ENCODE results near the gene CHN1. TPM values are rescaled to one million over a fixed set of nuclear protein-coding genes. Genes with fewer than 3 reads are reported as not detected.

The CHN1 gene
- polyA plus RNA-seq, 2 donors, result 1.1 to 3.2 TPM

- no peaks in the 10 kb centered on the region for H3K9me3 ChIP-seq (ENCODE audit: control insufficient read depth in 2 of 2, insufficient read depth in 1 of 2, low read depth in 1 of 2, low read length in 1 of 2)
Observed at GRCh38 chr2:174918886-174919526, 86.2 kb downstream of the CHN1 start.

GRCh38 chr2:174916270-174916930 lies 88.8 kb downstream of the CHN1 start:
- no peaks in the 10 kb centered on the region for H3K27me3 ChIP-seq (ENCODE audit: control insufficient read depth in 1 of 2, insufficient read depth in 2 of 2, low read length in 2 of 2)
- H3K27ac ChIP-seq (ENCODE audit: low read depth in 2 of 2, low read length in 1 of 2), result no peak overlapping the region
- H3K4me3 ChIP-seq (ENCODE audit: low read depth in 1 of 2, low read length in 2 of 2), result no peak overlapping the region
- no peaks in the 10 kb centered on the region for H3K36me3 ChIP-seq (ENCODE audit: control insufficient read depth in 2 of 2, insufficient read depth in 2 of 2, low read length in 1 of 2)
- H3K4me1 ChIP-seq (ENCODE audit: control insufficient read depth in 2 of 2, insufficient read depth in 2 of 2, low read length in 1 of 2), result no peaks in the 10 kb centered on the region
- no peaks in the 10 kb centered on the region for H3K9me3 ChIP-seq (ENCODE audit: control insufficient read depth in 2 of 2, insufficient read depth in 1 of 2, low read depth in 1 of 2, low read length in 1 of 2)
- WGBS, 2 donors, result 88 to 90% methylated on average over 4 of the region's 4 CpGs

More at GRCh38 chr2:174918886-174919526, 86.2 kb downstream of the CHN1 start:
- 75 to 87% methylated on average over 1 of the region's 1 CpG for WGBS, 2 donors
- Histone ChIP-seq H3K36me3 (ENCODE audit: control insufficient read depth in 2 of 2, insufficient read depth in 2 of 2, low read length in 1 of 2) (no peaks in the 10 kb centered on the region), H3K4me1 (ENCODE audit: control insufficient read depth in 2 of 2, insufficient read depth in 2 of 2, low read length in 1 of 2) (no peaks in the 10 kb centered on the region), H3K4me3 (ENCODE audit: low read depth in 1 of 2, low read length in 2 of 2) (no peak overlapping the region), H3K27me3 (ENCODE audit: control insufficient read depth in 1 of 2, insufficient read depth in 2 of 2, low read length in 2 of 2) (no peaks in the 10 kb centered on the region), H3K27ac (ENCODE audit: low read depth in 2 of 2, low read length in 1 of 2) (no peak overlapping the region)

- Histone ChIP-seq H3K27ac (ENCODE audit: low read depth in 2 of 2, low read length in 1 of 2) (no peak overlapping the region), H3K27me3 (ENCODE audit: control insufficient read depth in 1 of 2, insufficient read depth in 2 of 2, low read length in 2 of 2) (no peaks in the 10 kb centered on the region), H3K9me3 (ENCODE audit: control insufficient read depth in 2 of 2, insufficient read depth in 1 of 2, low read depth in 1 of 2, low read length in 1 of 2) (no peaks in the 10 kb centered on the region), H3K4me1 (ENCODE audit: control insufficient read depth in 2 of 2, insufficient read depth in 2 of 2, low read length in 1 of 2) (no peaks in the 10 kb centered on the region), H3K4me3 (ENCODE audit: low read depth in 1 of 2, low read length in 2 of 2) (no peak overlapping the region), H3K36me3 (ENCODE audit: control insufficient read depth in 2 of 2, insufficient read depth in 2 of 2, low read length in 1 of 2) (no peaks in the 10 kb centered on the region)
- 86 to 93% methylated on average over 7 of the region's 7 CpGs for WGBS, 2 donors
Observed at GRCh38 chr2:174914853-174915760, 90.1 kb downstream of the CHN1 start.

GRCh38 chr2:174908284-174908683 lies 96.9 kb downstream of the CHN1 start:
- Histone ChIP-seq H3K4me3 (ENCODE audit: low read depth in 1 of 2, low read length in 2 of 2) (no peak overlapping the region), H3K27ac (ENCODE audit: low read depth in 2 of 2, low read length in 1 of 2) (no peak overlapping the region), H3K9me3 (ENCODE audit: control insufficient read depth in 2 of 2, insufficient read depth in 1 of 2, low read depth in 1 of 2, low read length in 1 of 2) (no peaks in the 10 kb centered on the region), H3K4me1 (ENCODE audit: control insufficient read depth in 2 of 2, insufficient read depth in 2 of 2, low read length in 1 of 2) (no peaks in the 10 kb centered on the region), H3K36me3 (ENCODE audit: control insufficient read depth in 2 of 2, insufficient read depth in 2 of 2, low read length in 1 of 2) (no peaks in the 10 kb centered on the region), H3K27me3 (ENCODE audit: control insufficient read depth in 1 of 2, insufficient read depth in 2 of 2, low read length in 2 of 2) (no peaks in the 10 kb centered on the region)
- WGBS, 2 donors, result 89 to 91% methylated on average over 3 of the region's 3 CpGs

GRCh38 chr2:174903264-174903556 lies 102.0 kb downstream of the CHN1 start:
- H3K36me3 ChIP-seq (ENCODE audit: control insufficient read depth in 2 of 2, insufficient read depth in 2 of 2, low read length in 1 of 2), result no peaks in the 10 kb centered on the region
- H3K27ac ChIP-seq (ENCODE audit: low read depth in 2 of 2, low read length in 1 of 2), result no peak overlapping the region
- no peaks in the 10 kb centered on the region for H3K27me3 ChIP-seq (ENCODE audit: control insufficient read depth in 1 of 2, insufficient read depth in 2 of 2, low read length in 2 of 2)
- H3K4me3 ChIP-seq (ENCODE audit: low read depth in 1 of 2, low read length in 2 of 2), result no peak overlapping the region
- no peaks in the 10 kb centered on the region for H3K9me3 ChIP-seq (ENCODE audit: control insufficient read depth in 2 of 2, insufficient read depth in 1 of 2, low read depth in 1 of 2, low read length in 1 of 2)
- 63 to 68% methylated on average over 1 of the region's 1 CpG for WGBS, 2 donors
- H3K4me1 ChIP-seq (ENCODE audit: control insufficient read depth in 2 of 2, insufficient read depth in 2 of 2, low read length in 1 of 2), result no peaks in the 10 kb centered on the region

GRCh38 chr2:174902506-174903263 lies 102.5 kb downstream of the CHN1 start:
- H3K9me3 ChIP-seq (ENCODE audit: control insufficient read depth in 2 of 2, insufficient read depth in 1 of 2, low read depth in 1 of 2, low read length in 1 of 2), result no peaks in the 10 kb centered on the region
- H3K27me3 ChIP-seq (ENCODE audit: control insufficient read depth in 1 of 2, insufficient read depth in 2 of 2, low read length in 2 of 2), result no peaks in the 10 kb centered on the region
- H3K4me1 ChIP-seq (ENCODE audit: control insufficient read depth in 2 of 2, insufficient read depth in 2 of 2, low read length in 1 of 2), result no peaks in the 10 kb centered on the region
- 53% methylated on average over 3 of the region's 3 CpGs for WGBS, 2 donors
- no peak overlapping the region for H3K27ac ChIP-seq (ENCODE audit: low read depth in 2 of 2, low read length in 1 of 2)
- no peak overlapping the region for H3K4me3 ChIP-seq (ENCODE audit: low read depth in 1 of 2, low read length in 2 of 2)
- no peaks in the 10 kb centered on the region for H3K36me3 ChIP-seq (ENCODE audit: control insufficient read depth in 2 of 2, insufficient read depth in 2 of 2, low read length in 1 of 2)

GRCh38 chr2:174901075-174901474 lies 104.1 kb downstream of the CHN1 start:
- WGBS, 2 donors, result 59 to 64% methylated on average over 4 of the region's 4 CpGs
- H3K27ac ChIP-seq (ENCODE audit: low read depth in 2 of 2, low read length in 1 of 2), result no peak overlapping the region
- H3K4me1 ChIP-seq (ENCODE audit: control insufficient read depth in 2 of 2, insufficient read depth in 2 of 2, low read length in 1 of 2), result no peaks in the 10 kb centered on the region
- no peaks in the 10 kb centered on the region for H3K36me3 ChIP-seq (ENCODE audit: control insufficient read depth in 2 of 2, insufficient read depth in 2 of 2, low read length in 1 of 2)
- no peaks in the 10 kb centered on the region for H3K9me3 ChIP-seq (ENCODE audit: control insufficient read depth in 2 of 2, insufficient read depth in 1 of 2, low read depth in 1 of 2, low read length in 1 of 2)
- no peaks in the 10 kb centered on the region for H3K27me3 ChIP-seq (ENCODE audit: control insufficient read depth in 1 of 2, insufficient read depth in 2 of 2, low read length in 2 of 2)
- no peak overlapping the region for H3K4me3 ChIP-seq (ENCODE audit: low read depth in 1 of 2, low read length in 2 of 2)

GRCh38 chr2:174897286-174897685 lies 107.9 kb downstream of the CHN1 start:
- WGBS, 2 donors, result 65 to 68% methylated on average over 6 of the region's 6 CpGs
- H3K27ac ChIP-seq (ENCODE audit: low read depth in 2 of 2, low read length in 1 of 2), result no peak overlapping the region
- H3K36me3 ChIP-seq (ENCODE audit: control insufficient read depth in 2 of 2, insufficient read depth in 2 of 2, low read length in 1 of 2), result no peaks in the 10 kb centered on the region
- H3K4me3 ChIP-seq (ENCODE audit: low read depth in 1 of 2, low read length in 2 of 2), result no peak overlapping the region
- H3K27me3 ChIP-seq (ENCODE audit: control insufficient read depth in 1 of 2, insufficient read depth in 2 of 2, low read length in 2 of 2), result no peaks in the 10 kb centered on the region
- no peaks in the 10 kb centered on the region for H3K9me3 ChIP-seq (ENCODE audit: control insufficient read depth in 2 of 2, insufficient read depth in 1 of 2, low read depth in 1 of 2, low read length in 1 of 2)
- H3K4me1 ChIP-seq (ENCODE audit: control insufficient read depth in 2 of 2, insufficient read depth in 2 of 2, low read length in 1 of 2), result no peaks in the 10 kb centered on the region

GRCh38 chr2:174893018-174893417 lies 112.2 kb downstream of the CHN1 start:
- Histone ChIP-seq H3K27ac (ENCODE audit: low read depth in 2 of 2, low read length in 1 of 2) (no peak overlapping the region), H3K9me3 (ENCODE audit: control insufficient read depth in 2 of 2, insufficient read depth in 1 of 2, low read depth in 1 of 2, low read length in 1 of 2) (no peaks in the 10 kb centered on the region), H3K27me3 (ENCODE audit: control insufficient read depth in 1 of 2, insufficient read depth in 2 of 2, low read length in 2 of 2) (no peaks in the 10 kb centered on the region), H3K4me3 (ENCODE audit: low read depth in 1 of 2, low read length in 2 of 2) (no peak overlapping the region), H3K4me1 (ENCODE audit: control insufficient read depth in 2 of 2, insufficient read depth in 2 of 2, low read length in 1 of 2) (no peaks in the 10 kb centered on the region), H3K36me3 (ENCODE audit: control insufficient read depth in 2 of 2, insufficient read depth in 2 of 2, low read length in 1 of 2) (no peaks in the 10 kb centered on the region)
- 91 to 97% methylated on average over 1 of the region's 1 CpG for WGBS, 2 donors
